Measurements from ENCODE around the gene GNA14. TPM values are rescaled to one million over a fixed set of nuclear protein-coding genes. Genes with fewer than 3 reads are reported as not detected.

Gene GNA14
- total RNA-seq, 3 donors from 2014 or later, result 1.8 to 2.9 (median 2.0) TPM

DNA sequence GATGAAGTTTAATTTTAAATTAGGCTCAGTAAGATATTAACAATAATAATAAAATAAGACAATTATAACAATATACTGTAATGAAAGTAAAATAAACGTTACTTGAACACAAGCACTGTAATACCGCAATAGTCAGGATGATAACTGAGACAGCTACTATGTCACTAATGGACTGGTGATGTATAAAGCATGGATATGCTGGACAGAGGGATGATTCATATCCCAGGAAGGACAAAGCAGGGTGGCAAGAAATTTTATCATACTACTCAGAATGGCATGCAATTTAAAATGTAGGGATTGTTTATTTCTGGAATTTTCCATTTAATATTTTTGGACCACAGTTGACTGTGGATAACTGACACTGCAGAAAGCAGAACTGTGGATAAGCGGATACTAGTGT, 273.9 kb downstream of the GNA14 start:
- intact Hi-C loops (cut with DNase I; ENCODE audit: low total_unique reads), result no loop called here
- Histone ChIP-seq H3K36me3 (peaks cover 14% of the 10 kb centered on the region), H3K9me3 (no peaks in the 10 kb centered on the region), H3K4me3 (no peak overlapping the region), H3K27me3 (no peaks in the 10 kb centered on the region), H3K27ac (no peak overlapping the region), H3K4me1 (no peaks in the 10 kb centered on the region)
- no peak for DNase-seq (ENCODE audit: low spot score in 2 of 2)
- TF ChIP-seq POLR2AphosphoS5 (IDR thresholded peaks at IDR 0.05), result no peak
- TF ChIP-seq CTCF (IDR thresholded peaks at IDR 0.05), result no peak
- TF ChIP-seq POLR2A (IDR thresholded peaks at IDR 0.05), result no peak

Measured in breast epithelium (tissue), 4 donors.